HG02884 (cell line): ENCODE measurements around the gene MICU1.
"Not testable (repeated sequence)": the region's sequence is repeated elsewhere in the genome, so short reads cannot be mapped to it uniquely, and the experiment has no call there.

Source experiments
- ATAC-seq: cut with Tn5 transposase; IDR thresholded peaks from one replicate; pipeline ENCODE4 v1.9.1; 2021; ENCODE audit warnings: mild to moderate bottlenecking, moderate library complexity; ENCODE audit not compliant: unreplicated experiment

The MICU1 gene

DNA sequence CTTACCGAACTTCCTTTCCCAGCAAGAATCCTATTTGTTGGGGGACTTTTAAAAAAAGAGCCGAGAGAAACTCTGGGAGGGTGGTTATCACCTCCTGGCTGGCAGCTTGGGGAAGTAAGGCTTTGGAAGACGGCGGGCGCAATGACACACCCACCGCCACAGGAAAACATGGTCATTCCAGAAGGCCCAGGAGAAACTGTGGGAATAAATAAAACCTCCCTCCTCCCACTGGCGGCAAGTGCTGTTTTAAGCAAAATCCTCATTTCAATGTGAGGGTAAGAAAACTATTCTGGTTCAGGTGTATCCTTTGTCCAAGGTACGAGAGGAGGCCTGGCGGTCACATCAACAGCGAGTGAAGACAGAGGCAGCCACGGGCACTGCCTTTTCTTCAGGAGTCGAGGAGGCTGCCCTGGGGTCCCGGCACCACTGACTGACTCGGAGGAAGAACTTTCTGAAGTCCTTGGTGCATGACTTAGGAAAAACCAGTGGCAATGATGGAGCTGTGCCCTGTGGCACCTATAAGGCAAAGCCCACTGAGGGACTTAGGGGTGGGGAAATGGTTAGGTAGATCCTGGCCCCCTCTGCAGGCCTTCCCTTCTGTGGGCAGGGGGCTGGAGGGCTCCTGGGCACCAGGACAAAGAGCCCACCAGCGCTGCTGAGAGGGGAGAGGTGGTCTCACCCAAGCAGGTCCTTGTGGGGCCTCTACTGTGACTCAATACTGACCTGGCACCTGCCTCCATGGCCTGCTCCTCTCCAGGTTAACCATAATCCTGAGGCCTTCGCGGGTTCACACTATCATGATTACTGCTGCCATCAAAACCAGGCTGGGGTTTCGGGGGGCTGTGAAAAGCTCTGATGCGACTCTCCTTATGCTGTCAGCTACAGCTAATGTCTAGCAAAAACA, 292.5 kb downstream of the MICU1 start:
- ATAC-seq, result no peak

DNA sequence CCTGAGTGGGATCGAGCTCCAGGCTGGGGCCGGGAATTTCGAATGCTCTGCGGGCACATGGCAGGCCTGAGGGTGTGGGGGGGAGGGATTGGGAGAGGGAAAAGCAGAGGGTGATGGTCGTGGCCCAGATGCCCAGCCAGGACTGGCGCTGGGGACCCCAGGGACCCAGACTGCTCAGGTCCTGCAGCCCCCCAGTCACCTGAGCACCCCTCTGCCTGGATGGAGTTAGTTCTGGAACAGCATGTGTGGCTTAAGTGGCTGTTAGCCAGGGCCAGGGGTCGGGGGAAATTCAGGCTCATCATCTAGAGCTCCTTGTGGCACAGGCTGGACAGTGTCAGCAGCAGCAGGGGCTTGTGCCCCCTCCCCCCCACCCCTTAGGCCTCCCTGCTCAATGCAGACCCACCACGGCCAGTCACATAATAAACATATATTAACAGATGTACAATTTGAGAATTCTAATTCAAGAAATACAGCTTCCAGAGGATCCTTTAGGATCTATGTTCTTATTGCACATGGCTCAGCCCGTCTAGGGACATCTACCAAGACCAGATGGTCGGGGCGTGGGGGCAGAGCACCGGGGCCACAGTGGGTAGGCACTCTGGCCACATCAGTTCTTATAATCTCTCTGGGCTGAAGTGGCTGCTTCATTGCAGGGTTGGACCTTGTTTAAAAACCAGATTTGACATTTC, 293.3 kb downstream of the MICU1 start:
- ATAC-seq, result no peak

DNA sequence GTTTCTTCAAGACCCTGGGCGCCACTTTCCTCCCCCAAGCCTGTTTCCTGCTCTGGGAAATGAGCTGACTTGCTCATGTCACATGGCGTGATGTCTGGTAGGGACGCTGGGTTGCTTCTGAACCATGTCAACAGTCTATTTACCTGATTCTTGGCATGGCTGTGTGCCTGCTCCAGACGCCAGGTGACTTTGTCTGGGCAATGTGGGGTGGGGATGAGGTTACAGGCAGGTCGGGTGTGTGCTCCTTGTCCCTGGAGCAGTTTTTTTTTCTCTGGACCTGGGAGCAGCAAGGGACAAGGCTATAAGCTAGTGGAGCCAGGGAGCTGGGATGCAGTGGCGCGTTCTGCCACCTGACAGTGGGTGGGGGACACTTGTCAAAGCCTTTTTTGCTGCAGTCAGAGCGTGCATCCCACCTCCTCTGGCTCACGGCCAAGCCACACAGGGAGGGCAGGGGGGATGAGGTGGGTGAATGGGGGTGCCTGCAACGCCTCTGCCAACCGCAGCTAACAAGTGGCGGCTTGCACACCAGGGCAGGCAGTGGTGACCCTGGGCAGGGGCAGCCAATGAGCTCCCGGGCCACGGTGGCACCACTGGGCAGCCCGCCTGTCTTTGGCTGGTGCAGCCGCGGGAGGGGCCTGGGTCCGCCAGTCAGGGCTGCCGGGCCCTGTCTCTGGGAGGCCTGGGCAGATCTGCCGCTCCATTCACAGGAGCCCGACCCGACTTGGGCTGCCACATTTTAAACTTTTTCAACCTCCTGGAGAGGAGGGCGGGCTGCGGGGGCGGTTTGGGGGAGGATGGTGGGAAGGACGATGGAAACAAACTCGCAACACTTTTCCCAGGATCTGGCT, 294.1 kb downstream of the MICU1 start:
- no peak for ATAC-seq

DNA sequence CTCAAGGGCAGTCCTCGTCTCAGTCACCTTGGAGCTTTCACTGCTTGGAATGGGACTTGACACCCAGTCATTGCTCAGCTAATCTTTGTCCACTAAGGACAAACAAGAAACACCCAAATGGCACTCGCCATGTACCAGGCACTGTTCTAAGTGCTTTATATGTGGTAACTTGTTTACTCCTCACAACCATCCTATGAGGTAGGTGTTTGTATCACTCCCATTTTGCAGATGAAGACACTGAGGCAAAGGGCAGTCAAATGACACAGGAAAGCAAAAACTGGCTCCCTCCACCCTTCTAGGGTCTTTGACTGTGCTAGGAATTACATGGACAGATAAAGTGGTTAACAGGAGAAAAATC, 295.8 kb downstream of the MICU1 start:
- no peak for ATAC-seq

DNA sequence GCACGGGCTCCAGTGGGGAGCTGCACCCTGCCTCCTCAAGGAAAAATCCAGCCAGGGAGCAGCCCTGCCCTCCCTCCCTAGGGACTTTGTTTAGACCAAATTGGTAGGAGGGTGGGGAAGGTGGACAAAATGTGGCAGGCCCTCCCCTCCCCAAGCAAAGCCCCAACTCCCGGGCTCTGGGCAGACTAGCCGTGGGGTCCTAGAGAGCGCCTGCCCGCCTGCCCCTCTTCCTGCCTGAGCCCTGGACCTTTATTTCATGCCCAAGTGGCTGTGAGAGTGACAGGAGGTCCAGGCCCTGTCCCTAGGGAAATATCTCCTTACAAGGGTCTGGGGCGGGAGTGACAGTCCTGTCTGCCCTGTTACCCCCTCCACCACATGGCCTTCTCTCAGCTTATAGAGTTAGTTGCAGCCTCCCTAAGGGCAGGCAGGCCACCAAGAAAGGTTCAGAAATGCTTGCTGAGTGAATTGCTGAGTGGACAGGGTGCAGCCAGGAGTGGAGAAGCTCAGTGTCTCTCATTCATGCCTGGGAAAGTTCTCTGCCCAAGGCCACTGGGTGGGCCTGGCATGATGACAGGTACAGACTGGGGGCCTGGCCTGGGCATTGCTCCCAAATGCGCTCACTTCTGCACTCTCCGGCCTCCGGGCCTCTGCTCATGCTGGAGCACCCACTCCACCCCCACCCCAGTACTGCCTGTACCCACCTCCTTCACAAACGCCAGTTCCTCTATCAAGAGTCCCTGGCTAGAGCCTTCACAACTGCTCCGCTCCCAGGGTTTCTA, 296.4 kb downstream of the MICU1 start:
- ATAC-seq, result no peak

DNA sequence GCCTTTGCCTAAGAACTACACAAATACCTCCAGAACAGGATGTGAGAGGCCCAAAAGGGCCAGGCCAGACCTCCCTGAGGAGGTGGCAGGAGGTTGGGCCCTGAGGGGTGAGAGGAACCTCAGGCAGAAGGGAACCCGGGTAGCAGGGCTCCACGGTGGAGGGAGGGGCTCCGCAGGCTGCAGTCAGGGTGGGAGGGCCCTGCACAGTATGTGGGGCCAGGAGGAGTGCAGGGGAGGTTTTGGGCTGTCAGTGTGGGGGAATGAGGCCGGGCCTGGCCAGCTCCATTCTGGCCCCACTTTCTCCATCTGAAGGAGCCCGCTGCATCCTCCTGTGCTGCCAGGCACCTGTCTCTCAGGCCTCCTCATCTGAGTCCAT, 297.1 kb downstream of the MICU1 start:
- no peak for ATAC-seq

DNA sequence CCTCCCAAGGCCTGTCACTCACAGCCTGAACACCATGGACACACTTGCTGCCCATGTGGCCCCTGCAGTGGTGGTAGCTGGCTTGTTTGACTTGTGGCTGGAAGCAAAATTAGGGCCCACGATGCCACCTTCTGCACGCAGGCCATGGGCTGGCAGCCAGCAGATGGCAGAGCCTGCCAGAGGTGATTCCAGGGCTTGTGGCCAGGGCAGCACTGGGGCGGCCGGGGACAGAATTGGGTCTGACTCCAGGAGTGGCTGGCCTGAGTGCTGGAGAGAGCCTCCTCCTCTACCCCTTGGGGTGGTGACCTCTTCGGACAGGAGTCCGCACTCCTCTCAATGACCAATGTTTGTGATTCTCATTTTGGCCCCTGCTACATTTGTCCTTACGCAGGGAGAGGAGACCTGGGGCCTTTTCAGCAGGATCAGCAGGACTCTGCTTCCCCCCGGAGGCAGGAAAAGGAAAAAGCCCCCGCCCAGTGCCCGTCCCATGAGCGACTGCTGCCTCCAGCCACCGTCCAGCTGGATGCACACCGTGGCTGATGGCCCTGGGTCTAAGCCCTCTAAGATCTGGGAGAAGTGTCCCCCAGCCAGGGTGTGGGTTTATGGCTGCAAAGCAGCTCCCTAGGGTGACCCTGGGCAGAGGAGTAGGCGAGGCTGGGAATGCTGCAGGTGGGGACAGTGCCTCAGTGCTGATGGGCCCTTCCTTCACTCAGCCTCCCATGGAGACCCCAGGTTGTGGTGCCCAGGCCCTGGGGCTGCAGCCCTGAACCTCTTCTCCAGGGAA, 297.6 kb downstream of the MICU1 start:
- ATAC-seq, result no peak

DNA sequence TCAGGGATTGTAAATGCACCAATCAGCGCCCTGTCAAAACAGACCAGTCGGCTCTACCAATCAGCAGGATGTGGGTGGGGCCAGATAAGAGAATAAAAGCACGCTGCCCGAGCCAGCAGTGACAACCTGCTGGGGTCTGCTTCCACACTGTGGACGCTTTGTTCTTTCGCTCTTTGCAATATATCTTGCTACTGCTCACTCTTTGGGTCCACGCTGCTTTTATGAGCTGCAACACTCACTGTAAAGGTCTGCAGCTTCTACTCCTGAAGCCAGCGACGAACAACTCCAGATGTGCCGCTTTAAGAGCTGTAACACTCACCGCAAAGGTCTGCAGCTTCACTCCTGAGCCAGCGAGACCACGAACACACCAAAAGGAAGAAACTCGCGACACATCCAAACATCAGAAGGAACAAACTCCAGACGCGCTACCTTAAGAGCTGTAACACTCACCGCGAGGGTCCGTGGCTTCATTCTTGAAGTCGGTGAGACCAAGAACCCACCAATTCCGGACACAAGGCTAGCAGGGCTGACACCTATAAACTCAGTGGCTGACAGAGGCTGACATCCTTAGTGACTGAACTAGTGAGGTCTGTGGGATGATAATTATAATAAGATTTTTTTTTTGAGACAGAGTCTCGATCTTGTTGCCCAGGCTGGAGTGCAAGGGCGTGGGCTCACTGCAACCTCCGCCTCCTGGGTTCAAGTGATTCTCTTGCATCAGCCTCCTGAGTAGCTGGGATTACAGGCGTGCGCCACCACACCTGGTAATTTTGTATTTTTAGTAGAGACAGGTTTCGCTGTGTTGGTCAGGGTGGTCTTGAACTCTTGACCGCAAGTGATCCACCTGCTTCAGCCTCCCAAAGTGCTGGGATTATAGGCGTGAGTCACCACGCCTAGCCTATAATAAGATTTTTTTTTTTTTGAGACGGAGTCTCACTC, 298.9 kb downstream of the MICU1 start:
- ATAC-seq, result not testable (repeated sequence)

DNA sequence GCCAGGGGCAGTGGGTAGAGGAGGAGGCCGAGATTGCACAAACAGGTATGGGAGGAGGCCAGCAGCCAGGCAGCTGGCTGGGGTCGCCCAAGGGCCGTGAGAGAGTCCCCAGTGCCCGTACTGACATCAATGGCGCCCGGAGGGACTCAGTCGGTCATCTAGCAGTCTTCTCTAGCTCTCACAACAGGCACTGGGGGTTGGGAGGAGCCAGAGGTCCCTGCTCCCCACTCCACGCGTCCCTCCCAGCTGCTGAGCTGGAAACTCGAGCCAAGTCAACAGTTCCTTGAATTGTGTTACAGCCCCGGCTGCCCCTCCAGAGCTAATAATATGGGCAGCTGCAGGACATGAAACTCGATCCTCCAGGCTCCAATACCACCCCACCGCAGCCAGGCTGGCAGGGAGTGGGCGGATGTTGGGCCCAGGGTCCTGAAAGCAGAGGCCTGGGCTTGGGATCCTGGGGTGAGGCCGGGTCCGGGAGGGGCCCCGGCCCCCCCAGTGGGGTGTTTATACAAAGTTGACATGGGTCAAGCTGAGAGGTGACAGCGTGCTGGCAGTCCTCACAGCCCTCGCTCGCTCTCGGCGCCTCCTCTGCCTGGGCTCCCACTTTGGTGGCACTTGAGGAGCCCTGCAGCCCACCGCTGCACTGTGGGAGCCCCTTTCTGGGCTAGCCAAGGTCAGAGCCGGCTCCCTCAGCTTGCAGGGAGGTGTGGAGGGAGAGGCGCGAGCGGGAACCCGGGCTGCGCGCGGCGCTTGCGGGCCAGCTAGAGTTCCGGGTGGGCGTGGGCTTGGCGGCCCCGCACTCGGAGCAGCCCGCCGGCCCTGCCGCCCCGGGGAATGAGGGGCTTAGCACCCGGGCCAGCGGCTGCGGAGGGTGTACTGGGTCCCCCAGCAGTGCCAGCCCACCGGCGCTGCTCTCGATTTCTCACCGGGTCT, 300.4 kb downstream of the MICU1 start:
- not testable (repeated sequence) for ATAC-seq

DNA sequence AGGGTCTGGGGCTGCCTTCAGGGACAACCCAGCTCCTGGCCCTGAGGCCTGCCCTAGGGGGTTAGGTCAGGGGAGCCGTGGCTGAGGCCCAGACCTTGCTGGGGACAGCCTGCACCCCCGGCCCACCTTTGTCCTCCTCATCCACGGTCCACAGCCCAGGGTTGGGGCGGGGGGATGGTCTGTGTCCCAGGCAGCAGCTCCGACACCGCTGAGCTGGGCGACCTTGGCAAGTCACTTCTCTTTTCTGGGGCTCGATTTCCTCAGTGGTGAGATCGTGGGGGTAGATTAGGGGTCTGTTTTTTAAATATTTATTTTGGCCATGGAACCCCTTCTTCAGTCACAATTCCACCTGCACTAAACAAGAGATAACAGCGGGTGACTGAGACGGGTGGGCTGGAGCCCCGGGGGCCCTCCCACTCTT, 302.1 kb downstream of the MICU1 start:
- no peak for ATAC-seq

DNA sequence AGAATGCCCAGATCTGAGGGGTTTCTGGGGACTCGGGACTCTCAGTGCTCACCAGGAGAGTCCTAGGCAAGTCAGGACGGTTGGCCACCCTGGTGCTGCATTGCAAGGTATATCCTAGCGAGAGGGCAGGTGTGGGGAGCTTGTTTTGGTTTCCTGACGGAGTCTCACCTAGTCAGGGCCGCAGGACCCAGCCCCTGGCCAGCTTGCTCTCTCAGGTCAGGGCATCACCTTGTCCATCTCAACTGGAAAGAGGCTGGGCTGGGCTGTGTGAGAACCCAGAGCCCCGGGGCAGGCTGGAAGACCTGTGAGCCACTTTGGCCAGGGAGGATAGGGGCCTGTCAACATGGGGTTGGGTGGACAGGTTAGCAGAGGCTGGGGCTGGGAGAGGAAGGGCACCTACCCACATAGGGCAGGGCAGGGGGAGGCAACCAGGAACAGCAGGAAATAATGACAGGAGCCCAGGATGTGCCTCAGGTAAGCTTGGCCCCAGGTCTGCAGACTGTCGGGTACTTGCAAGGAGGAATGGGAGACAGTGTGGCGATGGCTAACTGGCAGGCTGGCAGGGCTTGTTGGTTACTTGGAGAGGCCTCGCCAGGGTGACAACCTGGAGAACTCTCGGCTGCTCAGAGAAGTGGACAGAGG, 302.6 kb downstream of the MICU1 start:
- no peak for ATAC-seq

DNA sequence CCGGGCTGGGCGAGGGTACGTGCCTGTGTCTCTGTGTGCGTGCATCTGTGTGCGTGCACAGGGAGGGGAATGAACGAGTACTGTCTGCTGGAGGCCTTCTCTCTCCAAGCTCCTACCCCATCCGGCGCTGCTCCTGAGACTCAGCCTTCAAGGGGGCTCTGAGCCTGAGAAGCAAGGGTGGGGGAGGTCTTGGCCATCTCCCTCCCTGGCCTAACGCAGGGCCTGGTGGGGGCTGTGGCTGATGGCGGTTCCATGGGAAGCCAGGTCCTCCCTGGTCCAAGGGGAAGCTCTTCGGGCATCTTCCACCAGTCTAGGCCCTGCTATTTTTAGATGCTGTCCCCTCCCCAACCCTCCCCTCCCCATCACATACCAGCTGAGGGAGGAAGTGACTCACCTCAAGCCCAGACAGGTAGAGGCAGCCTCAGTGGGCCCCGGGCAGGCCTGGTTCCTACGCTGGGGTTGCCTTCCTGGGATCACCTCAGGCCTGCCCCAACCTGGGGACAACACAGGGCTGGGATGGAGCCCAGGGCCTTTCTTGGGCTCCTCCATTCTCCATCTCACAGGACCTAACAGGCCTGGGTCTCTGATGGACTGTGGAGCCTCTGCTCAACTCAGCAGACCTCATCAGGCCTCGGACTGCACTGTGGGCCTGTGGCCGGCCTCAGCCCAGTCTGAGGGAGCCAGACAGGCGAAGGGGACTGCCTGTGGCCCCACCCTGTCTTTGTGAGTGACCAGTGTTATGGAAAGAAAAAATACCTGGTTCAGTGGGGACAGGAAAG, 303.4 kb downstream of the MICU1 start:
- no peak for ATAC-seq

DNA sequence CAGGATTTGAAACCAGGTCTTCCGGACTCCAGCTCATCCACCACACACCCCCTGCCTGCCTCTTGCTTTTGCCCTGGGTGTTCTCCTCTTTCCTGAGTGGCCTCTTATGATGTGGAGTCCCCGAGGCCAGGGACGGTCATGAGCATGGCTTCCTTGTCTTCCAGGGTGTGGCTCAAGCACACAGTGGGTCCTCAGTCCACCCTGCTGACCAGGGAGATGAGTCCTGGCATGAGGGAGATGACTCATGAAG, 303.9 kb downstream of the MICU1 start:
- no peak for ATAC-seq

DNA sequence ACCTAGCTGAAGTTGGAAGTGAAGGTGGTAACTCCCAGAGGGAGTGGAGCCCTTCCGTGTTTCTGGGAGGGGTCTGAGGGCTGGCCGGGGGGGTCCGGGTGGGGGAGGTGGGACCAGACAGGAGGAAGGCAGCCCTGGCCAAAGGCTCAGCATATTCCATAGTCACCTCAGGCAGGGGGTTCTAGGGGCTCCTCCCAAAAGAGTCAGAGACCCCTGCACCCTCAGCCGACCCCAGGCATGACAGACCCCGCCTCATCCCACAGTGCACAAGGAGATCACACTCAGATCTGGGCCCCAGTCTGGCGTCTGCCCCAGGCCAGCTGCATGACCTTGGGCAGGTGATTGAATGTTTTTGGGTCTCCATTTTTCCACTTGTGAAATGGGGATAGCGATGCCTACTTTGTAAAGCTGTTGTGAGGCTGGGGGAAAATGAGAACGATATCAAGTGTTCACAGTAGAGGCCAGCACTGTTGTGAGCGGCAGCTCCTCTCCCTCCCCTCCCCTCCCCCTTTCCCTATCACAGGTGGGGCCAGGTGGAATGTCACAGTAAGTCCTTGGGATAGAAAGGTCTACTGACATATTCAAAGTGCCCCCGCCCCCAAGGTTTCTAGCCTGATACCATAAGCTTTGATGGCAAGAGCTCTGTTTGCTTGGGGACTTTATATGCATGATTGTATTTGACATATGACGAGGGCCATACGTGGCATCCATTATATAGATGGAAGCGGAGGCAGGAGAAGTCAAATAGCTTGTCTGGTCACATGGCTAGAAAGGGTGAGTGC, 304.4 kb downstream of the MICU1 start:
- ATAC-seq, result no peak

DNA sequence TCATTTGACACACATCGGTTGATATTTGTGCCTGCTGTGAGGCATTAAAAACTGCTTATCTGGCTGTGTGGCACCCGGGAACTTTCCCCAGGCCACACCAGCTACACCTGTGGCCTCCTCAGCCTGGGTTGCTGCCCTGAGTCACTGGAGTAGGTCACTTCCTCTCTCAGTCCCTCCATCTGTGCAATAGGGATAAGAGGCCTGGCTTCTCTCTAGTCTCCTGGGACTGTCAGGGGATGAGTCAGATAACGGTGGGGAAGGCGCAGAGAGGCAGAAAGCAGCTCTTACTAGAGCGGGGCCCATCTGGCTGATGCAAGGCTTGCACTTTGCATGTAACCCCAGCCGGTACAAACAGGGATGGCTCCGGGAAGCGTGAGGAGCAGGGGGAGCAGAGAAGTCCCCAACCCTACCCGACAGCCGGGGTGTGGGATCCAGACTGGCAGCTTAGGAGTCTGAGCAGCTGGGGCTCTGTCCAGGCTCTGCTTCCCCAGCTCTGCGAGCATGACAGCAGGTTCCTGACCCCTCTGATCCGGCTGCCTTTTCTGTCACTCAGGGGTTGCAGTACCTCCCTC, 305.1 kb downstream of the MICU1 start:
- peak; percentile 56 for ATAC-seq
